Prostate gland (tissue), 2 donors: Measurements from ENCODE around the gene FNDC3B.

ENCODE experiments used
- CTCF ChIP-seq, 4 experiments: fragments of 200-600 bp in 2 of 4; fragments of 450-650 bp in 2 of 4; sonication (generic) in 2 of 4; IDR thresholded peaks; 1 replicate in 3 of 4; 2 replicates in 1 of 4; pipeline ENCODE4 v1.5.1; 2016 to 2019; ENCODE audit warnings: antibody characterized with exemption in 4 of 4, mild to moderate bottlenecking in 2 of 4, moderate library complexity in 2 of 4
- POLR2A ChIP-seq: fragments of 450-650 bp; IDR thresholded peaks from one replicate; pipeline ENCODE4 v1.6.1; 2016; ENCODE audit warnings: antibody characterized with exemption, mild to moderate bottlenecking

GRCh38 chr3:172046268-172046915 is 7.0 kb downstream of the FNDC3B start:
- TF ChIP-seq CTCF (IDR thresholded peaks at IDR 0.05) (no peak), POLR2A (no peak)
